ENCODE measurements around the gene TRAF3. TPM values are rescaled to one million over a fixed set of nuclear protein-coding genes. Genes with fewer than 3 reads are reported as not detected.
"Not testable (repeated sequence)": the region's sequence is repeated elsewhere in the genome, so short reads cannot be mapped to it uniquely, and the experiment has no call there.

TRAF3 gene
- total and polyA plus RNA-seq, 2 donors: 9.2 to 14.6 TPM

GRCh38 chr14:102926104-102926503 lies 148.9 kb downstream of the TRAF3 start:
- 79% methylated on average over 12 of the region's 12 CpGs for WGBS
- Histone ChIP-seq H3K4me1 (ENCODE audit: control insufficient read depth in 2 of 2, insufficient read depth in 2 of 2, low read length in 2 of 2) (peaks cover 12 to 27% of the 10 kb centered on the region in 2 donors), H3K27ac (ENCODE audit: low read depth in 1 of 2, low read length in 1 of 2) (no peak overlapping the region), H3K9me3 (ENCODE audit: control insufficient read depth in 2 of 2, insufficient read depth in 1 of 2, low read length in 1 of 2) (peaks cover 0 to 12% of the 10 kb centered on the region in 2 donors), H3K36me3 (ENCODE audit: control insufficient read depth in 2 of 2, insufficient read depth in 2 of 2, low read length in 1 of 2) (no peaks in the 10 kb centered on the region), H3K4me3 (ENCODE audit: low read length in 2 of 2) (no peak overlapping the region), H3K27me3 (ENCODE audit: control insufficient read depth in 2 of 2, insufficient read depth in 1 of 2, low read length in 1 of 2) (peaks cover 81 to 99% of the 10 kb centered on the region in 2 donors)
- no peak for DNase-seq (ENCODE audit: low read depth in 6 of 9, low spot score in 9 of 9)

DNA sequence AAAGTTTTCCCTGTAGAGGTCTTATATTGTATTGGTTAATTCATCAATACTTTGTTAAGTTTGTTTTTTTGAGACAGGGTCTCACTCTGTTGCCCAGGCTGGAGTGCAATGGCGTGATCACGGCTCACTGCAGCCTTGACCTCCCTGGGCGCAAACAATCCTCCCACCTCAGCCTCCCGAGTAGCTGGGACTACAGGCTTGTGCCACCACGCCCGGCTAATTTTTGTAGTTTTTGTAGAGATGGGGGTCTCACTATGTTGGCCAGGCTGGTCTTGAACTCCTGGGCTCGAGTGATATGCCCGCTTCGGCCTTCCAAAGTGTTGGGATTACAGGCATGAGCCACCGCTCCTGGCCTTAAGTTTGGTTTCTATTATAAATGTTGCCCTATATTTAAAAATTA lies 149.6 kb downstream of the TRAF3 start:
- DNase-seq (ENCODE audit: low read depth in 6 of 9, low spot score in 9 of 9); H3K27ac ChIP-seq (ENCODE audit: low read depth in 1 of 2, low read length in 1 of 2); H3K4me3 ChIP-seq (ENCODE audit: low read length in 2 of 2); H3K36me3 ChIP-seq (ENCODE audit: control insufficient read depth in 2 of 2, insufficient read depth in 2 of 2, low read length in 1 of 2): not testable (repeated sequence)
- WGBS: 97% methylated on average over 10 of the region's 10 CpGs
- peaks cover 12 to 27% of the 10 kb centered on the region in 2 donors for H3K4me1 ChIP-seq (ENCODE audit: control insufficient read depth in 2 of 2, insufficient read depth in 2 of 2, low read length in 2 of 2)
- H3K27me3 ChIP-seq (ENCODE audit: control insufficient read depth in 2 of 2, insufficient read depth in 1 of 2, low read length in 1 of 2): peaks cover 86 to 99% of the 10 kb centered on the region in 2 donors
- peaks cover 0 to 12% of the 10 kb centered on the region in 2 donors for H3K9me3 ChIP-seq (ENCODE audit: control insufficient read depth in 2 of 2, insufficient read depth in 1 of 2, low read length in 1 of 2)

DNA sequence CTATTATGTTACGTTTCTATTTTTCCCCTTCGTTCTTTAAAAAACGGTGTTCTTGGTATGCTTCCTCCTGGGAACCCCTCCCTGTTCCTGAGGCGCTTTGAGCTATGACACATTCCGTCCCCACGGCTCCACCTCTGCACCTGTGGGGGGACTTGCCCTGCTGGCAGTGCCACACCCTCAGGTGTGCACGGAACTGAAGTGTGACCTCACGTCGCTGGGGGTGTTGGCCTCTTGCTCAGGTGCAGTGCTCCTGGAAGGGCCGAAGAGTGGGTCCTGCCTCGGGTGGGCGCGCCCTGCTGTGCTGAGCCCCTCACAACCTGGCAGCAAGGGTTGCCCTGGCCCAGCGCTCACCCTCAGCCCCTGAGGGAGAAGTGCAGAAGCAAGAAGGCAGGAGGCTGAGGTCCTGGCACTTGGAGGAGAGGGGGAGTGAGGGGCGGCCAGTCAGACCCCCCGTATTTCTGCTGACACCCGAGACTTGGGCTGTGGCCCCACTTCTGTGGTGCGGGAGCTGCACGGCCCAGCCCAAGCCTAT lies 150.2 kb downstream of the TRAF3 start:
- no peak for DNase-seq (ENCODE audit: low read depth in 6 of 9, low spot score in 9 of 9)

DNA sequence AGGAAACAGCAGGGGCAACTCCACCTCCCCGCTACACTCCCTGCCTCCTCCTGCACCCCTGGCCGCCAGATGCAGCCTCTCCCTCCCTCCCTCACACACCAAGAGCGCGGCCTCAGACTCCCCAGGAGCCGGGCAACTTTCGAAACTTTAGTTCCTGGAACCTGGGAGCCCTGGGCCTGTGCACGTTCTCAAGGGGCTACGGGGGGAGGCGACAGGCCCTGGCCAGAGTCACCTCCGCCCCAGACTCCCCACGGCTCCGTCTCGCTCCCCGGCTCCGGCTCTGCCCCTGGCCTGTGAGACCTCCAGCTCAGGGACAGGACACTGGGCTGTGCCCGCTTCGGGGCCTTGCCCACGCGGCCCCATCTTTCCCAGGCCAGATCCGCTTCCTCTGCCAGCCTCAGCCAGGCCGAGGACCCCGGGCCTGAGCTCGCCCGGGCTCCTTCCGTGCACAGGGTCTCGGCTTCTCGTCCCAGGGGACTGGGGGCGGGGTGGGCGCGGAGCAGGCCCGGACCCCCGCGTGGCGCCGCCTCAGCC lies 150.7 kb downstream of the TRAF3 start:
- 2% methylated on average over 35 of the region's 35 CpGs for WGBS
- Histone ChIP-seq H3K27me3 (ENCODE audit: control insufficient read depth in 2 of 2, insufficient read depth in 1 of 2, low read length in 1 of 2) (peaks cover 75 to 94% of the 10 kb centered on the region in 2 donors), H3K27ac (ENCODE audit: low read depth in 1 of 2, low read length in 1 of 2) (peak overlapping the region in 1 of 2 donors; percentile 54), H3K36me3 (ENCODE audit: control insufficient read depth in 2 of 2, insufficient read depth in 2 of 2, low read length in 1 of 2) (no peaks in the 10 kb centered on the region), H3K9me3 (ENCODE audit: control insufficient read depth in 2 of 2, insufficient read depth in 1 of 2, low read length in 1 of 2) (peaks cover 0 to 12% of the 10 kb centered on the region in 2 donors), H3K4me1 (ENCODE audit: control insufficient read depth in 2 of 2, insufficient read depth in 2 of 2, low read length in 2 of 2) (peaks cover 12 to 23% of the 10 kb centered on the region in 2 donors), H3K4me3 (ENCODE audit: low read length in 2 of 2) (peak overlapping the region; percentile 37 to 65)
- DNase-seq (ENCODE audit: low read depth in 6 of 9, low spot score in 9 of 9): no peak

More for the DNA sequence above, 150.2 kb downstream of the TRAF3 start:
- 54% methylated on average over 19 of the region's 19 CpGs for WGBS
- no peaks in the 10 kb centered on the region for H3K36me3 ChIP-seq (ENCODE audit: control insufficient read depth in 2 of 2, insufficient read depth in 2 of 2, low read length in 1 of 2)
- H3K4me3 ChIP-seq (ENCODE audit: low read length in 2 of 2): no peak overlapping the region
- peaks cover 12 to 27% of the 10 kb centered on the region in 2 donors for H3K4me1 ChIP-seq (ENCODE audit: control insufficient read depth in 2 of 2, insufficient read depth in 2 of 2, low read length in 2 of 2)
- peak overlapping the region in 1 of 2 donors; percentile 26 for H3K27ac ChIP-seq (ENCODE audit: low read depth in 1 of 2, low read length in 1 of 2)
- H3K27me3 ChIP-seq (ENCODE audit: control insufficient read depth in 2 of 2, insufficient read depth in 1 of 2, low read length in 1 of 2): peaks cover 80 to 98% of the 10 kb centered on the region in 2 donors
- H3K9me3 ChIP-seq (ENCODE audit: control insufficient read depth in 2 of 2, insufficient read depth in 1 of 2, low read length in 1 of 2): peaks cover 0 to 12% of the 10 kb centered on the region in 2 donors

- H3K27ac ChIP-seq (ENCODE audit: low read depth in 1 of 2, low read length in 1 of 2): peak overlapping the region in 1 of 2 donors; percentile 54
- H3K36me3 ChIP-seq (ENCODE audit: control insufficient read depth in 2 of 2, insufficient read depth in 2 of 2, low read length in 1 of 2): no peaks in the 10 kb centered on the region
- peaks cover 12 to 21% of the 10 kb centered on the region in 2 donors for H3K4me1 ChIP-seq (ENCODE audit: control insufficient read depth in 2 of 2, insufficient read depth in 2 of 2, low read length in 2 of 2)
- DNase-seq (ENCODE audit: low read depth in 6 of 9, low spot score in 9 of 9): peak; percentile 43 to 93 (median 82)
- 3% methylated on average over 94 of the region's 94 CpGs for WGBS
- peaks cover 0 to 12% of the 10 kb centered on the region in 2 donors for H3K9me3 ChIP-seq (ENCODE audit: control insufficient read depth in 2 of 2, insufficient read depth in 1 of 2, low read length in 1 of 2)
- H3K27me3 ChIP-seq (ENCODE audit: control insufficient read depth in 2 of 2, insufficient read depth in 1 of 2, low read length in 1 of 2): peaks cover 68 to 87% of the 10 kb centered on the region in 2 donors
- H3K4me3 ChIP-seq (ENCODE audit: low read length in 2 of 2): peak overlapping the region; percentile 37 to 65
Observed at GRCh38 chr14:102928412-102929240, 151.4 kb downstream of the TRAF3 start.

GRCh38 chr14:102929241-102930137 lies 152.2 kb downstream of the TRAF3 start:
- Histone ChIP-seq H3K36me3 (ENCODE audit: control insufficient read depth in 2 of 2, insufficient read depth in 2 of 2, low read length in 1 of 2) (no peaks in the 10 kb centered on the region), H3K4me1 (ENCODE audit: control insufficient read depth in 2 of 2, insufficient read depth in 2 of 2, low read length in 2 of 2) (peaks cover 12 to 21% of the 10 kb centered on the region in 2 donors), H3K9me3 (ENCODE audit: control insufficient read depth in 2 of 2, insufficient read depth in 1 of 2, low read length in 1 of 2) (peaks cover 0 to 10% of the 10 kb centered on the region in 2 donors), H3K4me3 (ENCODE audit: low read length in 2 of 2) (peak overlapping the region in 1 of 2 donors; percentile 65), H3K27ac (ENCODE audit: low read depth in 1 of 2, low read length in 1 of 2) (no peak overlapping the region), H3K27me3 (ENCODE audit: control insufficient read depth in 2 of 2, insufficient read depth in 1 of 2, low read length in 1 of 2) (peaks cover 60 to 79% of the 10 kb centered on the region in 2 donors)
- WGBS: 9% methylated on average over 94 of the region's 94 CpGs
- DNase-seq (ENCODE audit: low read depth in 6 of 9, low spot score in 9 of 9): no peak

DNA sequence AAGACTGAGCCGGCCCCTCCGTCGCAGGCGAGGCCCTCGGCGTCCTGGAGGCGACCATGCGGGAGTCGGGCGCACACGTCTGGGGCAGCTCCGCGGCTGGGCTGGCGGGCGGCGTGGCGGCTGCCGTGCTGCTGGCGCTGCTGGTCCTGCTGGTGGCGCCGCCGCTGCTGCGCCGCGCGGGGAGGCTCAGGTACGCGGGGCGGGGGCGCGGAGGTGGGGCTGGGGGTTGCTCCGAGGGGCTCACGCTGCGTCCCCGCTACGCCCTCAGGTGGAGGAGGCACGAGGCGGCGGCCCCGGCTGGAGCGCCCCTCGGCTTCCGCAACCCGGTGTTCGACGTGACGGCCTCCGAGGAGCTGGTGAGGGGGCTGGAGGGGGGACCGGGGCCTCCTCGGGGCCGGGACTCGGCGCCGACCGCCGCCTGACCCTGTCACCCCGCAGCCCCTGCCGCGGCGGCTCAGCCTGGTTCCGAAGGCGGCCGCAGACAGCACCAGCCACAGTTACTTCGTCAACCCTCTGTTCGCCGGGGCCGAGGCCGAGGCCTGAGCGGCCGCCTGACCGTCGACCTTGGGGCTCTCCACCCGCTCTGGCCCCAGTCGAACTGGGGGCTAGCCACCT lies 153.0 kb downstream of the TRAF3 start:
- H3K4me1 ChIP-seq (ENCODE audit: control insufficient read depth in 2 of 2, insufficient read depth in 2 of 2, low read length in 2 of 2): peaks cover 12 to 21% of the 10 kb centered on the region in 2 donors
- WGBS: 21% methylated on average over 74 of the region's 74 CpGs
- DNase-seq (ENCODE audit: low read depth in 6 of 9, low spot score in 9 of 9): peak in 1 of 9 donors; percentile 26

More for the DNA sequence above, 153.0 kb downstream of the TRAF3 start:
- peak overlapping the region in 1 of 2 donors; percentile 20 for H3K4me3 ChIP-seq (ENCODE audit: low read length in 2 of 2)
- H3K9me3 ChIP-seq (ENCODE audit: control insufficient read depth in 2 of 2, insufficient read depth in 1 of 2, low read length in 1 of 2): peaks cover 0 to 6% of the 10 kb centered on the region in 2 donors
- H3K27me3 ChIP-seq (ENCODE audit: control insufficient read depth in 2 of 2, insufficient read depth in 1 of 2, low read length in 1 of 2): peaks cover 52 to 71% of the 10 kb centered on the region in 2 donors
- H3K36me3 ChIP-seq (ENCODE audit: control insufficient read depth in 2 of 2, insufficient read depth in 2 of 2, low read length in 1 of 2): no peaks in the 10 kb centered on the region
- H3K27ac ChIP-seq (ENCODE audit: low read depth in 1 of 2, low read length in 1 of 2): no peak overlapping the region
